G401 (cell line): ENCODE results near the gene ABCC3. TPM values are rescaled to one million over a fixed set of nuclear protein-coding genes. Genes with fewer than 3 reads are reported as not detected.

ENCODE experiments used
- DNase-seq: peaks from one replicate; pipeline ENCODE4 v3.0.0-alpha.2; 2015; ENCODE audit warnings: low spot score
- in situ Hi-C: cut with HindIII; loops from 2 replicates; pipeline ENCODE4 v1.10.0; 2016; ENCODE audit warnings: low sequenced_read_pairs, mixed read lengths
- total RNA-seq: library from RNA; depleted of rRNA; stranded (reverse); fragments of >200 nt; shearing (Covaris generic); gene quantifications from 2 replicates; pipeline ENCODE4 v1.2.3, GENCODE V29; 2014

The ABCC3 gene
- total RNA-seq, 1 experiment from 2014 or later = not detected

GRCh38 chr17:50660042-50660886 lies 25.6 kb downstream of the ABCC3 start:
- no peak for DNase-seq
- in situ Hi-C loops = no loop called here

DNA sequence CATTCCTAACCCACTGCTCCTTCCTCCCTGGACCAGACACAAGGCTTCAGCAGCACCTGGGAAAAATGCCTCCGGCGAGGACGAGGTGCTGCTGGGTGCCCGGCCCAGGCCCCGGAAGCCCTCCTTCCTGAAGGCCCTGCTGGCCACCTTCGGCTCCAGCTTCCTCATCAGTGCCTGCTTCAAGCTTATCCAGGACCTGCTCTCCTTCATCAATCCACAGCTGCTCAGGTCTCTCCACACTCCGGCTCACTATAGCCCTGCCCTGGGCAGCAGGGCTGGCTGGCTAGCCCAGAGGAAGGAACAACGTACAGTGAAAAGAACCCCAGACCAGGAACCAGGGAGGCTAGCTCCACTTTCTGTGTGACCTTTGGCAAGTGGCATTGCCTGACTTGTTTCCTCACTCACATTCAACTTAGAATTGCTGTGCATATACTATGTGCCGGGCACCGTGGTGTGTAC lies 26.2 kb downstream of the ABCC3 start:
- in situ Hi-C loops = no loop called here
- no peak for DNase-seq

DNA sequence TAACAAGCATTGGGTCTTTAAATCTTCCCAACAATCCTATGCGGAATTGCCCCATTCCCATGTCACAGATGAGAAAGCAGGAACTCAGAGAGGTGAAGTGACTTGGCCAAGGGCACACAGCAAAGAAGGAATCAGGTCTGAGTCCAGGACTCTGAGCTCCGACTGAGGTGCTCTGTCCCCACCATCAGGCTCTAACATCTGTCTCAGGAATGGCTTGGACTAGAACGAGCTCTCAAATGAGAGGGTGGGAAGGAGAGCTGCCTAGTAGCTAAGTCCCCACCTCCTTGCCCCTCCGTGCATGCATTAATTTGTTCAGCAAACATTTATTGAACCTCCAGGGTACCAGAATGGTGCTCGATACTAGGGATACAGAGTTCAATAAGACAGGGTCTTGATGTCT lies 26.7 kb downstream of the ABCC3 start:
- in situ Hi-C loops = no loop called here
- no peak for DNase-seq

DNA sequence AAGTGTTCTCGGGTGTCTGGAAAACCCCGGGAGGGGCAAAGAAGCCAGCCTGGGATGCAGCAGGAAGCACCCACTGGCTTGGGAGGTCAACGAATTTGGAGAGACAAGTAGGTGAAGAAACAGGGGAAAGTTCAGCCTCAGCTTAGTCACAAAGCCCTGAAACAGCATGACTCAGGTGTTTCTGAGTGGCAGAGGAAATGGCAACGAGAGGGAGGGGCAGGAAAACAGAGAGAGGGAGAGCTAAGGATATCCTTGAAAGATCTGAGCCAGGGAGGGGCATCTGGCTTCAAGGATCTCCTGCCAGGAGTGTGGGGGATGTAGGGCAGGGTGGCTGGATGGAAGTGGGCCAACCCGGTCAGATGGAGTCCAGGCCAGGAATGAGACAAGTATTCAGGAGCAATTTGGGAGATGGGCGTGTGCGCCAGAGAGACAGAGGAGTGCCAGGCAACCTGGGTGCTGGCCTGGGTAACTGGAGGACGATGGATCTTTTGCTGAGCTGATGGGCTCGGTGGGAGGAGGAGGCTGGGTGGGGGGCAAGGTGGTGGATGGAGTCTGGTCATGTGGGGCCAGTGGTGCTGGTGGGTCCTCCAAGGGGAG lies 27.2 kb downstream of the ABCC3 start:
- peak; percentile 69 for DNase-seq
- in situ Hi-C loops = no loop called here

- in situ Hi-C loops = no loop called here
- DNase-seq = no peak
Measured at GRCh38 chr17:50662632-50663225, 28.0 kb downstream of the ABCC3 start.

- in situ Hi-C loops = no loop called here
- DNase-seq = no peak
Measured at GRCh38 chr17:50663812-50664374, 29.2 kb downstream of the ABCC3 start.

DNA sequence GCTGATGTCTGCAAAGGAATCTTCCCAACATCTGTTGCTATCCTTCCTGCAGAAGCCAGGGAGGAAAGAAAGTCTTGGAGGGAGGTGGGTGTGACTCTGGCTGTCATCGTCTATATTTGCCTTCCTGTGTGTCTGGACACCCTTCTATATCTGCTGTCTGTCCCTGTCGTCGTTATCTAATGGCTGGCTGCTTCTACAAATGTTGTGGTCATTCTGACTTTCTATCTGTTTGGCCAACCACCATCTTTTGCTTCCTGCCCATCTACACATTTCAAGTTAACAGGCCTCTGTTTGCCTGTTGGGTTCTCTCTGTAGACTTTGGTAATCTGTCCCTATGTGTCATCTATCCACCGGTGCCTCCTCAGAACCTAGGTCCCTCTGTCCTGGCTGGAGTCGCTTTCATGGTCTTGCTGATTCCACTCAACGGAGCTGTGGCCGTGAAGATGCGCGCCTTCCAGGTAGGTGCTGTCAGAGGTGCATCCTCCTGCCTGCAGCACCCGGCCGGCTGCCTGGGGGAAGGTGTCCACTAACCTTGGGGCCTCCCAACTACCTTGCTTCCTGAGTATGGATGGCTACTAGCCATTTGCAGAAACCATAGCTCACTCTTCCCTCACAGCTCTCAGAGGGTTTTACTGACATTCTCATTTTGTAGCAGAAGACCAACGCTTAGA lies 30.2 kb downstream of the ABCC3 start:
- in situ Hi-C loops = no loop called here
- no peak for DNase-seq

DNA sequence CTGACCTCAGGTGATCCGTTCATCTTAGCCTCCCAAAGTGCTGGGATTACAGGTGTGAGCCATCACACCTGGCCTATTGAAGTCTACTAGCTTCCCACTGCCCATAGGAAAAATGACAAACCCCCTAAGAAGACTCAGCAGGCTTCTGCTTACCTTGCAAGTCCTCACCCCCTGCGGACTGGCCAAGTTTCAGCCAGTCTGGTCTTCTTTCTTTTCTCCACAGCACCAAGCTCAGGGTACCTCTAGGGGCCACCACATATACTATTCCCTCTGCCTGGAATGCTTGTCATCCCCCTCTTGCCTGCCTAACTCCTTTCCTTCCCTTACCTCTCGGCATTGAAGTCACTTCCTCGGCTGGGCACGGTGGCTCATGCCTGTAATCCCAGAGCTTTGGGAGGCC lies 31.2 kb downstream of the ABCC3 start:
- in situ Hi-C loops = no loop called here
- no peak for DNase-seq

- in situ Hi-C loops = no loop called here
- no peak for DNase-seq
Measured at GRCh38 chr17:50666316-50666715, 31.6 kb downstream of the ABCC3 start.

- DNase-seq = no peak
- in situ Hi-C loops = no loop called here
Measured at GRCh38 chr17:50667259-50668024, 32.8 kb downstream of the ABCC3 start.

- in situ Hi-C loops = no loop called here
- no peak for DNase-seq
Measured at GRCh38 chr17:50668025-50668837, 33.5 kb downstream of the ABCC3 start.

DNA sequence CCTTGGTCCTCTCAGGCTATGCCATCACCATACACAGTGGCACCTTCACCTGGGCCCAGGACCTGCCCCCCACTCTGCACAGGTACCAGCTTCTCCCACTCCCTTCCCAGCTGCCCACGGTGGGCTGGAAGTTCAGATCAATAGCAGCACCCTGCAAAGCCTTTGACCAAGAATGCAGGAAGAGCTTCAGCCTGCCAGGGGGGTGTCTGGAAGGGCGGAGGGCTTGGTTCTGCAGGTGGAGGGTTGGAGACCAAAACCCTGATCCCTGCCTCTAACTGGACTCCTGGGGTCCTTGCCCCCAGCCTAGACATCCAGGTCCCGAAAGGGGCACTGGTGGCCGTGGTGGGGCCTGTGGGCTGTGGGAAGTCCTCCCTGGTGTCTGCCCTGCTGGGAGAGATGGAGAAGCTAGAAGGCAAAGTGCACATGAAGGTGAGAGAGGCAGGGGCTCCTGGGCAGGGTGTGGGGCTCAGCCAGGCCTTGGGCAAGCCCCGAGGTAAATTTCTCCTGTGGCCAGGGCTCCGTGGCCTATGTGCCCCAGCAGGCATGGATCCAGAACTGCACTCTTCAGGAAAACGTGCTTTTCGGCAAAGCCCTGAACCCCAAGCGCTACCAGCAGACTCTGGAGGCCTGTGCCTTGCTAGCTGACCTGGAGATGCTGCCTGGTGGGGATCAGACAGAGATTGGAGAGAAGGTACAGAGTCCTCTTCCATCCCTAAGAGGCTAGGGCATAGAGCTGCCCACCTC lies 34.3 kb downstream of the ABCC3 start:
- DNase-seq = no peak
- in situ Hi-C loops = no loop called here

- in situ Hi-C loops = no loop called here
- DNase-seq = no peak
Measured at GRCh38 chr17:50672071-50672470, 37.4 kb downstream of the ABCC3 start.

GRCh38 chr17:50672831-50673551 lies 38.3 kb downstream of the ABCC3 start:
- in situ Hi-C loops = no loop called here
- peak; percentile 42 for DNase-seq

GRCh38 chr17:50675190-50675589 lies 40.5 kb downstream of the ABCC3 start:
- DNase-seq = peak; percentile 49
- in situ Hi-C loops = no loop called here

DNA sequence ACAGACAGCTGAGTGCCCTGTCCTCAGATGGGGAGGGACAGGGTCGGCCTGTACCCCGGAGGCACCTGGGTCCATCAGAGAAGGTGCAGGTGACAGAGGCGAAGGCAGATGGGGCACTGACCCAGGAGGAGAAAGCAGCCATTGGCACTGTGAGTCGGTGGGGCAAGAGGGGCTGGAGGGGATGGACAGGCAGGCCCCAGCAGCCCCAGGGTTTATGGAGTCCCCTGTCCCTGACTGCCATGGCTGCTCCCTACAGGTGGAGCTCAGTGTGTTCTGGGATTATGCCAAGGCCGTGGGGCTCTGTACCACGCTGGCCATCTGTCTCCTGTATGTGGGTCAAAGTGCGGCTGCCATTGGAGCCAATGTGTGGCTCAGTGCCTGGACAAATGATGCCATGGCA lies 40.9 kb downstream of the ABCC3 start:
- in situ Hi-C loops = no loop called here

More for the DNA sequence above, 40.9 kb downstream of the ABCC3 start:
- peak; percentile 98 for DNase-seq
